K562 (cell line): ENCODE results near the gene NF1. TPM values are rescaled to one million over a fixed set of nuclear protein-coding genes. Genes with fewer than 3 reads are reported as not detected.

ENCODE experiments used
- ATAC-seq: fragments of 200-7000 bp; cut with Tn5 transposase; 3 replicates; pipeline ENCODE4 v1.9.1; 2020; ENCODE audit warnings: moderate library complexity
- BruUV-seq: library from RNA; stranded (reverse); fragments of 400-500 nt; replicated peaks from 2 replicates; lab custom pipeline; 2021; lab: Mats Ljungman, UMichigan
- CTCF ChIA-PET: fragments of 300-600 bp; formaldehyde crosslinking; extraction: SDS; loops from one replicate; lab custom pipeline; 2021; ENCODE audit warnings: low intra/inter-chr PET ratio; lab: Yijun Ruan, JAX
- POLR2A ChIA-PET: fragments of 300-600, 350-650 bp; sonication (Branson Sonifier 250); formaldehyde crosslinking; extraction: SDS; loops from one replicate; lab custom pipeline; 2021; ENCODE audit warnings: antibody characterized with exemption, inconsistent platforms; lab: Yijun Ruan, JAX
- DNase-seq, 4 experiments: peaks; one replicate each; pipeline versions ENCODE4 v3.0.0 to v3.0.0-alpha.2; 2011 to 2018; ENCODE audit warnings: low spot score in 3 of 4, mixed read lengths in 3 of 4; ENCODE audit errors: extremely low read depth in 1 of 4
- FAIRE-seq: peaks from 2 replicates; lab custom pipeline; 2011; peaks lifted over from hg19 to GRCh38; lab: Jason Lieb, UNC
- H2AFZ ChIP-seq: 2 replicates; pipeline ENCODE4 v1.6.0; 2011; ENCODE audit warnings: low read depth, low read length, control low read depth, inconsistent platforms
- H3K27ac ChIP-seq: fragments of 200-600 bp; 3 replicates; pipeline ENCODE4 v1.8.0; 2011; ENCODE audit warnings: low read depth, mild to moderate bottlenecking, control low read depth, inconsistent platforms, low read length, moderate library complexity, mixed read lengths; ENCODE audit errors: extremely low read depth
- H3K27me3 ChIP-seq, 2 experiments: fragments of 300-600 bp in 1 of 2; 2 replicates in 1 of 2; 3 replicates in 1 of 2; pipeline versions ENCODE4 v1.6.0 to v1.8.0; 2011; ENCODE audit warnings: inconsistent platforms in 2 of 2, low read length in 2 of 2, mild to moderate bottlenecking in 1 of 2, mixed read lengths in 1 of 2, moderate library complexity in 1 of 2; ENCODE audit not compliant: control insufficient read depth in 2 of 2, insufficient read depth in 2 of 2
- H3K36me3 ChIP-seq: fragments of 300-600 bp; 3 replicates; pipeline ENCODE4 v1.8.0; 2011; ENCODE audit warnings: mild to moderate bottlenecking, low read length, inconsistent platforms; ENCODE audit not compliant: control insufficient read depth, insufficient read depth
- H3K4me1 ChIP-seq, 2 experiments: fragments of 200-600 bp in 1 of 2; replicated peaks in 1 of 2; 2 replicates in 1 of 2; 3 replicates in 1 of 2; pipeline versions ENCODE4 v1.5.1 to v1.8.0; 2011; ENCODE audit warnings: inconsistent platforms in 2 of 2, low read length in 2 of 2, mild to moderate bottlenecking in 1 of 2, mixed read lengths in 1 of 2, moderate library complexity in 1 of 2; ENCODE audit not compliant: control insufficient read depth in 2 of 2, insufficient read depth in 2 of 2
- H3K4me2 ChIP-seq: 2 replicates; pipeline ENCODE4 v1.6.1; 2011; ENCODE audit warnings: low read length, control low read depth, inconsistent platforms, mixed read lengths; ENCODE audit not compliant: insufficient read depth
- H3K4me3 ChIP-seq: fragments of 200-600 bp; sonication (generic), shearing (Covaris generic); 2 replicates; pipeline ENCODE4 v1.5.1; 2016; ENCODE audit warnings: control low read depth, inconsistent platforms
- H3K79me2 ChIP-seq: fragments of 200-600 bp; 3 replicates; pipeline ENCODE4 v1.8.0; 2011; ENCODE audit warnings: low read length, inconsistent platforms; ENCODE audit not compliant: control insufficient read depth, insufficient read depth
- H3K9ac ChIP-seq, 2 experiments: 2 replicates each; pipeline versions ENCODE4 v1.6.0 to v1.6.1; 2011; ENCODE audit warnings: low read depth in 2 of 2, low read length in 2 of 2, control low read depth in 1 of 2, inconsistent platforms in 1 of 2, mild to moderate bottlenecking in 1 of 2, mixed read lengths in 1 of 2; ENCODE audit not compliant: insufficient read depth in 1 of 2
- H3K9me1 ChIP-seq: one replicate; pipeline ENCODE4 v1.6.0; 2011; ENCODE audit warnings: inconsistent platforms, mild to moderate bottlenecking, low read length, moderate library complexity; ENCODE audit not compliant: control insufficient read depth, insufficient read depth
- H3K9me3 ChIP-seq: replicated peaks from 2 replicates; pipeline ENCODE4 v1.5.1; 2011; ENCODE audit warnings: low read depth, low read length, inconsistent platforms; ENCODE audit not compliant: control insufficient read depth, insufficient read depth
- H4K20me1 ChIP-seq: replicated peaks from 2 replicates; pipeline ENCODE4 v1.6.1; 2011; ENCODE audit warnings: low read length, inconsistent platforms, mixed read lengths; ENCODE audit not compliant: control insufficient read depth, insufficient read depth
- CBX3 ChIP-seq, 2 experiments: IDR thresholded peaks; 1 replicate in 1 of 2; 2 replicates in 1 of 2; pipeline ENCODE4 v1.6.1; 2012; ENCODE audit warnings: inconsistent platforms in 2 of 2, low read length in 2 of 2, borderline replicate concordance in 1 of 2, control low read depth in 1 of 2
- E2F3 ChIP-seq: fragments of 250-450 bp; sonication (Bioruptor Pico); IDR thresholded peaks from 2 replicates; pipeline ENCODE4 v1.4.0; 2020; ENCODE audit warnings: mild to moderate bottlenecking
- FOXJ2 ChIP-seq: fragments of 200-800 bp; sonication (Bioruptor generic); IDR thresholded peaks from 2 replicates; pipeline ENCODE4 v1.6.1; 2016; ENCODE audit warnings: missing genetic modification characterization, missing compliant biosample characterization
- FOXO4 ChIP-seq: fragments of 450-650 bp; formaldehyde crosslinking; IDR thresholded peaks from 2 replicates; pipeline ENCODE4 v1.4.0; 2020; ENCODE audit warnings: mild to moderate bottlenecking, moderate library complexity
- GATA2 ChIP-seq: sonication (generic); formaldehyde crosslinking; IDR thresholded peaks from 2 replicates; pipeline ENCODE4 v1.4.0; 2020; ENCODE audit warnings: mild to moderate bottlenecking, missing genetic modification reagents
- GTF2A2 ChIP-seq: IDR thresholded peaks from 2 replicates; pipeline ENCODE4 v1.6.1; 2016; ENCODE audit warnings: mild to moderate bottlenecking, missing genetic modification characterization, missing compliant biosample characterization
- HIVEP1 ChIP-seq: fragments of 250-450 bp; sonication (Bioruptor Pico); IDR thresholded peaks from 2 replicates; pipeline ENCODE4 v1.4.0; 2020; ENCODE audit warnings: mild to moderate bottlenecking
- PKNOX1 ChIP-seq: fragments of 450-650 bp; IDR thresholded peaks from 2 replicates; pipeline ENCODE4 v1.6.1; 2016
- TFAP4 ChIP-seq: sonication (generic); formaldehyde crosslinking; IDR thresholded peaks from 2 replicates; pipeline ENCODE4 v1.8.0; 2022; ENCODE audit warnings: missing genetic modification reagents, mild to moderate bottlenecking, moderate library complexity, borderline replicate concordance
- ZMIZ1 ChIP-seq, 2 experiments: fragments of 150-350 bp in 1 of 2; IDR thresholded peaks; 2 replicates each; pipeline ENCODE4 v1.6.1; 2012 to 2016; ENCODE audit warnings: low read depth in 2 of 2, low read length in 2 of 2, mild to moderate bottlenecking in 1 of 2, moderate library complexity in 1 of 2
- ZNF398 ChIP-seq: fragments of 250-450 bp; sonication (Bioruptor Pico); IDR thresholded peaks from 2 replicates; pipeline ENCODE4 v1.8.0; 2021; ENCODE audit warnings: moderate library complexity, mild to moderate bottlenecking, inconsistent platforms
- ZNF586 ChIP-seq: fragments of 450-650 bp; formaldehyde crosslinking; conservative IDR thresholded peaks from 2 replicates; pipeline ENCODE4 v1.4.0; 2020; ENCODE audit warnings: mild to moderate bottlenecking, moderate library complexity
- WGBS: fragments of 100-300 bp; shearing (Covaris generic); methylation state at CpG from one replicate; pipeline ENCODE4 v1.1.6; 2016; ENCODE audit warnings: low coverage, mixed read lengths; ENCODE audit not compliant: insufficient coverage; ENCODE audit errors: missing lambda C conversion rate; 5-methylcytosine and 5-hydroxymethylcytosine counted together
- in situ Hi-C: fragments of 300-500 bp; cut with MboI; formaldehyde crosslinking; loops from 4 replicates; pipeline ENCODE4 v1.15.0; 2018; ENCODE audit warnings: inconsistent platforms, mixed read lengths
- intact Hi-C: fragments of 100-400 bp; cut with micrococcal nuclease; formaldehyde crosslinking; loops from 2 replicates; pipeline ENCODE4 v1.14.2; 2022
- polyA plus RNA-seq, 8 experiments: library from polyadenylated mRNA; depleted of rRNA in 4 of 8; stranded (reverse) in 5 of 8; unstranded in 3 of 8; fragments of >200 nt; fragmentation: Nextera tagmentation in 2 of 8; fragmentation: Illumina TruSeq in 1 of 8; extraction: Ambion mirVana in 2 of 8; extraction: Trizol in 1 of 8; gene quantifications; 2 replicates each; pipeline versions ENCODE4 v1.2.1 to v1.2.3, GENCODE V29; 2011 to 2014; ENCODE audit warnings: inconsistent platforms in 1 of 8, missing spikeins in 1 of 8
- total RNA-seq, 7 experiments: library from RNA; depleted of rRNA in 6 of 7; stranded (reverse); fragments of >200 nt in 6 of 7; fragmentation: Illumina TruSeq in 2 of 7; extraction: Trizol in 2 of 7; gene quantifications; 2 replicates each; pipeline versions ENCODE4 v1.2.1 to v1.2.3, GENCODE V29; 2011 to 2021; ENCODE audit warnings: low replicate concordance in 1 of 7

NF1 gene
- total and polyA plus RNA-seq, 9 of the 15 experiments (the other 6 are each of a cell fraction or from before 2014, with no cell fraction given), result 3.4 to 41.9 (median 24.3) TPM

- TF ChIP-seq HIVEP1 (CRISPR knock-in tag) (no peak), ZNF398 (no peak), FOXO4 (CRISPR knock-in tag) (no peak), CBX3 (IDR thresholded peaks at IDR 0.05; ENCODE audit: borderline replicate concordance in 1 of 2, low read length in 2 of 2) (no peak)
Measured at GRCh38 chr17:31320241-31320640, 225.5 kb downstream of the NF1 start (continued).

- Histone ChIP-seq H3K4me3 (no peak overlapping the region), H3K4me1 (peaks cover 0 to 14% of the 10 kb centered on the region in 2 experiments; a peak in 3 of 5 replicates), H3K79me2 (no peaks in the 10 kb centered on the region), H3K27me3 (no peaks in the 10 kb centered on the region), H4K20me1 (no peaks in the 10 kb centered on the region), H2AFZ (no peak overlapping the region), H3K4me2 (no peak overlapping the region), H3K36me3 (peaks cover 5% of the 10 kb centered on the region; the same call in 2 of the 3 replicates), H3K9me3 (no peaks in the 10 kb centered on the region), H3K9ac (no peak overlapping the region), H3K27ac (no peak overlapping the region), H3K9me1 (no peaks in the 10 kb centered on the region)
- ChIA-PET POLR2A (no interaction called here), CTCF (no interaction called here)
- intact Hi-C loops, result no loop called here
- 32% methylated on average over 1 of the region's 1 CpG for WGBS
- BruUV-seq, result no TSS peak
- DNase-seq (no peak), ATAC-seq (no peak), FAIRE-seq (peak; percentile 23)
- in situ Hi-C loops, result no loop called here
- no peak for TF ChIP-seq GTF2A2 (tag)
- TF ChIP-seq HIVEP1 (CRISPR knock-in tag), result no peak
- TF ChIP-seq ZMIZ1 (IDR thresholded peaks at IDR 0.05; ENCODE audit: low read depth in 2 of 2, low read length in 2 of 2), result no peak
- TF ChIP-seq PKNOX1, result no peak
- no peak for TF ChIP-seq GATA2 (CRISPR knock-in tag)
- TF ChIP-seq FOXJ2, result no peak
- no peak for TF ChIP-seq ZNF586 (CRISPR knock-in tag)
- no peak for TF ChIP-seq TFAP4
- TF ChIP-seq E2F3 (CRISPR knock-in tag), result no peak
Measured at GRCh38 chr17:31320791-31321190, 226.0 kb downstream of the NF1 start.
